ENCODE results near the gene DNAJC13. TPM values are rescaled to one million over a fixed set of nuclear protein-coding genes. Genes with fewer than 3 reads are reported as not detected.

DNAJC13 gene
- total RNA-seq, 1 experiment from 2014 or later: 28.8 TPM

DNA sequence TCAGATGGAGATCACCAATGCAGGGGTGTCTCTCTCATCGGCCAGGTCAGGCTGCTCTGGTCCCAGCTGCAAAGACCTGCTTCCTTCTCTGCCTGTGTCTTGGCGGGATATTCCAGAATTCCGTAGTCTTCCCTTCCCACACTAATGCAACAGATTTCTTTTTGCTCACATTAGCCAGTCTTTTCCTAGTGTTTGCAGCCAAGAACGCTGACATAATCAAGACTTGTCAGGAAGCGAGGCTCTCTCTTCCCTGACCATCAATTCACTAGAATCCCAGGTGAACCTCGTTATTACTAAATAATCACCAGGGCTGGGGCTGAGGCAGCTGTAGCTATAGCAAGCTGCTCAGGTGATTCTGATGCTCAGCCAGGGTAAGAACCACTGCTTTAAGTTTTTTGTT lies 136.5 kb downstream of the DNAJC13 start:
- H3K4me1 ChIP-seq (ENCODE audit: control insufficient read depth in 1 of 2, insufficient read depth in 2 of 2, low read length in 2 of 2): peaks cover 0 to 10% of the 10 kb centered on the region in 2 experiments; a peak in 2 of 4 replicates
- H4K20me1 ChIP-seq (ENCODE audit: insufficient read depth): no peaks in the 10 kb centered on the region
- no peak overlapping the region for H2AFZ ChIP-seq (ENCODE audit: low read depth, low read length, poor library complexity, severe bottlenecking)
- H3K4me2 ChIP-seq (ENCODE audit: low read length): no peak overlapping the region
- CTCF ChIA-PET: no interaction called here
- TF ChIP-seq YY1 (IDR thresholded peaks at IDR 0.05; ENCODE audit: extremely low read depth, insufficient replicate concordance, low read depth, low read length) (no peak), ZNF274 (IDR thresholded peaks at IDR 0.05; ENCODE audit: low read depth, low read length) (no peak), JUND (IDR thresholded peaks at IDR 0.05) (no peak), CEBPB (IDR thresholded peaks at IDR 0.05; ENCODE audit: low read depth) (no peak), SRF (IDR thresholded peaks at IDR 0.05; ENCODE audit: low read depth) (no peak), RAD21 (IDR thresholded peaks at IDR 0.05; ENCODE audit: low read depth) (no peak), TCF7L2 (IDR thresholded peaks at IDR 0.05; ENCODE audit: borderline replicate concordance, extremely low read depth, insufficient read depth, insufficient read length) (no peak), ELF1 (IDR thresholded peaks at IDR 0.05; ENCODE audit: borderline replicate concordance, low read depth) (no peak), POLR2A (IDR thresholded peaks at IDR 0.05; ENCODE audit: borderline replicate concordance, extremely low read depth, insufficient read depth, insufficient read length) (no peak), FOSL1 (IDR thresholded peaks at IDR 0.05; ENCODE audit: low read depth) (no peak), EZH2 (IDR thresholded peaks at IDR 0.05) (no peak), SP1 (IDR thresholded peaks at IDR 0.05; ENCODE audit: low read depth) (no peak), POLR2AphosphoS5 (IDR thresholded peaks at IDR 0.05; ENCODE audit: low read depth, low read length) (no peak), ZFX (IDR thresholded peaks at IDR 0.05) (no peak)
- TF ChIP-seq, protein P1, sequence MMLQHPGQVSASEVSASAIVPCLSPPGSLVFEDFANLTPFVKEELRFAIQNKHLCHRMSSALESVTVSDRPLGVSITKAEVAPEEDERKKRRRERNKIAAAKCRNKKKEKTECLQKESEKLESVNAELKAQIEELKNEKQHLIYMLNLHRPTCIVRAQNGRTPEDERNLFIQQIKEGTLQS (IDR thresholded peaks at IDR 0.05): no peak
- TF ChIP-seq, protein P2, sequence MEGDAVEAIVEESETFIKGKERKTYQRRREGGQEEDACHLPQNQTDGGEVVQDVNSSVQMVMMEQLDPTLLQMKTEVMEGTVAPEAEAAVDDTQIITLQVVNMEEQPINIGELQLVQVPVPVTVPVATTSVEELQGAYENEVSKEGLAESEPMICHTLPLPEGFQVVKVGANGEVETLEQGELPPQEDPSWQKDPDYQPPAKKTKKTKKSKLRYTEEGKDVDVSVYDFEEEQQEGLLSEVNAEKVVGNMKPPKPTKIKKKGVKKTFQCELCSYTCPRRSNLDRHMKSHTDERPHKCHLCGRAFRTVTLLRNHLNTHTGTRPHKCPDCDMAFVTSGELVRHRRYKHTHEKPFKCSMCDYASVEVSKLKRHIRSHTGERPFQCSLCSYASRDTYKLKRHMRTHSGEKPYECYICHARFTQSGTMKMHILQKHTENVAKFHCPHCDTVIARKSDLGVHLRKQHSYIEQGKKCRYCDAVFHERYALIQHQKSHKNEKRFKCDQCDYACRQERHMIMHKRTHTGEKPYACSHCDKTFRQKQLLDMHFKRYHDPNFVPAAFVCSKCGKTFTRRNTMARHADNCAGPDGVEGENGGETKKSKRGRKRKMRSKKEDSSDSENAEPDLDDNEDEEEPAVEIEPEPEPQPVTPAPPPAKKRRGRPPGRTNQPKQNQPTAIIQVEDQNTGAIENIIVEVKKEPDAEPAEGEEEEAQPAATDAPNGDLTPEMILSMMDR (IDR thresholded peaks at IDR 0.05 in 2 of 3, conservative IDR thresholded peaks at IDR 0.05 in 1 of 3; ENCODE audit: borderline replicate concordance in 1 of 3, insufficient read depth in 1 of 3, low read depth in 2 of 3, low read length in 2 of 3): no peak
- TF ChIP-seq, protein P3, sequence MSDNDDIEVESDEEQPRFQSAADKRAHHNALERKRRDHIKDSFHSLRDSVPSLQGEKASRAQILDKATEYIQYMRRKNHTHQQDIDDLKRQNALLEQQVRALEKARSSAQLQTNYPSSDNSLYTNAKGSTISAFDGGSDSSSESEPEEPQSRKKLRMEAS (IDR thresholded peaks at IDR 0.05): no peak
- TF ChIP-seq, protein P4, sequence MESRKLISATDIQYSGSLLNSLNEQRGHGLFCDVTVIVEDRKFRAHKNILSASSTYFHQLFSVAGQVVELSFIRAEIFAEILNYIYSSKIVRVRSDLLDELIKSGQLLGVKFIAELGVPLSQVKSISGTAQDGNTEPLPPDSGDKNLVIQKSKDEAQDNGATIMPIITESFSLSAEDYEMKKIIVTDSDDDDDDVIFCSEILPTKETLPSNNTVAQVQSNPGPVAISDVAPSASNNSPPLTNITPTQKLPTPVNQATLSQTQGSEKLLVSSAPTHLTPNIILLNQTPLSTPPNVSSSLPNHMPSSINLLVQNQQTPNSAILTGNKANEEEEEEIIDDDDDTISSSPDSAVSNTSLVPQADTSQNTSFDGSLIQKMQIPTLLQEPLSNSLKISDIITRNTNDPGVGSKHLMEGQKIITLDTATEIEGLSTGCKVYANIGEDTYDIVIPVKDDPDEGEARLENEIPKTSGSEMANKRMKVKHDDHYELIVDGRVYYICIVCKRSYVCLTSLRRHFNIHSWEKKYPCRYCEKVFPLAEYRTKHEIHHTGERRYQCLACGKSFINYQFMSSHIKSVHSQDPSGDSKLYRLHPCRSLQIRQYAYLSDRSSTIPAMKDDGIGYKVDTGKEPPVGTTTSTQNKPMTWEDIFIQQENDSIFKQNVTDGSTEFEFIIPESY (IDR thresholded peaks at IDR 0.05; ENCODE audit: extremely low read depth, insufficient replicate concordance, low read length): no peak
- TF ChIP-seq, protein P5, sequence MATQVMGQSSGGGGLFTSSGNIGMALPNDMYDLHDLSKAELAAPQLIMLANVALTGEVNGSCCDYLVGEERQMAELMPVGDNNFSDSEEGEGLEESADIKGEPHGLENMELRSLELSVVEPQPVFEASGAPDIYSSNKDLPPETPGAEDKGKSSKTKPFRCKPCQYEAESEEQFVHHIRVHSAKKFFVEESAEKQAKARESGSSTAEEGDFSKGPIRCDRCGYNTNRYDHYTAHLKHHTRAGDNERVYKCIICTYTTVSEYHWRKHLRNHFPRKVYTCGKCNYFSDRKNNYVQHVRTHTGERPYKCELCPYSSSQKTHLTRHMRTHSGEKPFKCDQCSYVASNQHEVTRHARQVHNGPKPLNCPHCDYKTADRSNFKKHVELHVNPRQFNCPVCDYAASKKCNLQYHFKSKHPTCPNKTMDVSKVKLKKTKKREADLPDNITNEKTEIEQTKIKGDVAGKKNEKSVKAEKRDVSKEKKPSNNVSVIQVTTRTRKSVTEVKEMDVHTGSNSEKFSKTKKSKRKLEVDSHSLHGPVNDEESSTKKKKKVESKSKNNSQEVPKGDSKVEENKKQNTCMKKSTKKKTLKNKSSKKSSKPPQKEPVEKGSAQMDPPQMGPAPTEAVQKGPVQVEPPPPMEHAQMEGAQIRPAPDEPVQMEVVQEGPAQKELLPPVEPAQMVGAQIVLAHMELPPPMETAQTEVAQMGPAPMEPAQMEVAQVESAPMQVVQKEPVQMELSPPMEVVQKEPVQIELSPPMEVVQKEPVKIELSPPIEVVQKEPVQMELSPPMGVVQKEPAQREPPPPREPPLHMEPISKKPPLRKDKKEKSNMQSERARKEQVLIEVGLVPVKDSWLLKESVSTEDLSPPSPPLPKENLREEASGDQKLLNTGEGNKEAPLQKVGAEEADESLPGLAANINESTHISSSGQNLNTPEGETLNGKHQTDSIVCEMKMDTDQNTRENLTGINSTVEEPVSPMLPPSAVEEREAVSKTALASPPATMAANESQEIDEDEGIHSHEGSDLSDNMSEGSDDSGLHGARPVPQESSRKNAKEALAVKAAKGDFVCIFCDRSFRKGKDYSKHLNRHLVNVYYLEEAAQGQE (IDR thresholded peaks at IDR 0.05; ENCODE audit: low read depth): no peak
- H3K36me3 ChIP-seq (ENCODE audit: control insufficient read depth in 1 of 2, insufficient read depth in 2 of 2, low read length in 2 of 2): no peaks in the 10 kb centered on the region
- no peak overlapping the region for H3K9ac ChIP-seq (ENCODE audit: low read length)
- ATAC-seq (no peak), DNase-seq (ENCODE audit: low read depth, low spot score) (no peak)
- no peak overlapping the region for H3K4me3 ChIP-seq (replicated peaks in 1 of 2; ENCODE audit: low read depth in 1 of 2, low read length in 2 of 2)
- H3K79me2 ChIP-seq (ENCODE audit: insufficient read depth, low read length): no peaks in the 10 kb centered on the region
- intact Hi-C loops (cut with micrococcal nuclease): no loop called here
- no peaks in the 10 kb centered on the region for H3K9me3 ChIP-seq (ENCODE audit: control insufficient read depth in 1 of 2, insufficient read depth in 1 of 2, low read depth in 1 of 2, low read length in 2 of 2)
- no peaks in the 10 kb centered on the region for H3K27me3 ChIP-seq (ENCODE audit: insufficient read depth, low read length)
- RAD21 ChIA-PET (ENCODE audit: low non-redundant PET in 1 of 2, low total read pairs in 2 of 2, uncharacterized antibody in 2 of 2, unreplicated experiment in 2 of 2): no interaction called here
- H3K27ac ChIP-seq (ENCODE audit: low read depth, low read length): no peak overlapping the region
- no TSS peak for BruUV-seq (replicated peaks)
- POLR2A ChIA-PET: no interaction called here
- no peaks in the 10 kb centered on the region for H3K9me2 ChIP-seq (ENCODE audit: insufficient read depth)
